Breast epithelium (tissue), 4 donors: ENCODE measurements around the gene HDAC8. TPM values are rescaled to one million over a fixed set of nuclear protein-coding genes. Genes with fewer than 3 reads are reported as not detected.
"Not testable (repeated sequence)": the region's sequence is repeated elsewhere in the genome, so short reads cannot be mapped to it uniquely, and the experiment has no call there.

Experiments used
- DNase-seq, 2 donors: peaks; one replicate each; pipeline ENCODE4 v3.0.0-alpha.2; 2019; ENCODE audit warnings: low spot score in 2 of 2
- H3K27ac ChIP-seq, 2 donors: fragments of 200-600 bp; sonication (generic) in 1 of 2; one replicate each; pipeline ENCODE4 v1.5.1; 2016 to 2019; ENCODE audit warnings: mild to moderate bottlenecking in 1 of 2
- H3K27me3 ChIP-seq, 2 donors: fragments of 200-600 bp; sonication (generic) in 1 of 2; one replicate each; pipeline versions ENCODE4 v1.5.1 to v1.6.0; 2017 to 2019; ENCODE audit warnings: control low read depth in 1 of 2, mild to moderate bottlenecking in 1 of 2
- H3K36me3 ChIP-seq: fragments of 200-600 bp; one replicate; pipeline ENCODE4 v1.5.1; 2019
- H3K4me1 ChIP-seq, 2 donors: fragments of 200-600 bp; sonication (generic); one replicate each; pipeline ENCODE4 v1.5.1; 2016 to 2019; ENCODE audit warnings: control low read depth in 1 of 2
- H3K4me3 ChIP-seq, 3 donors: fragments of 200-600 bp; sonication (generic); 1 replicate in 2 of 3; 2 replicates in 1 of 3; pipeline ENCODE4 v1.5.1; 2016 to 2019; ENCODE audit warnings: mild to moderate bottlenecking in 3 of 3, moderate library complexity in 2 of 3
- H3K9me3 ChIP-seq, 2 donors: fragments of 200-600 bp; sonication (generic) in 1 of 2; one replicate each; pipeline ENCODE4 v1.5.1; 2016 to 2019; ENCODE audit warnings: control low read depth in 1 of 2
- CTCF ChIP-seq, 3 donors: fragments of 450-650 bp; IDR thresholded peaks; one replicate each; pipeline ENCODE4 v1.5.1; 2016 to 2017; ENCODE audit warnings: antibody characterized with exemption in 3 of 3, mild to moderate bottlenecking in 3 of 3, moderate library complexity in 3 of 3
- POLR2A ChIP-seq: fragments of 450-650 bp; IDR thresholded peaks from one replicate; pipeline ENCODE4 v1.6.1; 2016; ENCODE audit warnings: antibody characterized with exemption, mild to moderate bottlenecking, moderate library complexity
- POLR2AphosphoS5 ChIP-seq, 3 donors: sonication (generic); formaldehyde crosslinking; IDR thresholded peaks; one replicate each; pipeline ENCODE4 v1.6.1; 2017; ENCODE audit warnings: antibody characterized with exemption in 3 of 3
- intact Hi-C: fragments of 100-400 bp; cut with DNase I; formaldehyde crosslinking; loops from one replicate; pipeline ENCODE4 v1.15.1; 2023; ENCODE audit warnings: low total_unique reads
- total RNA-seq, 3 donors: library from RNA; depleted of rRNA; stranded (reverse); fragments of >200 nt; gene quantifications; one replicate each; pipeline ENCODE4 v1.1.0, GENCODE V29; 2016

Gene HDAC8
- total RNA-seq, 3 donors from 2014 or later = 29.1 to 62.6 (median 51.5) TPM

- no peak overlapping the region for H3K27ac ChIP-seq
- intact Hi-C loops = no loop called here
- H3K4me1 ChIP-seq = no peaks in the 10 kb centered on the region
- no peaks in the 10 kb centered on the region for H3K36me3 ChIP-seq
- DNase-seq = no peak
- H3K27me3 ChIP-seq = peaks cover 0 to 22% of the 10 kb centered on the region in 2 donors
- H3K9me3 ChIP-seq = no peaks in the 10 kb centered on the region
- TF ChIP-seq POLR2AphosphoS5 (IDR thresholded peaks at IDR 0.05) = no peak
- TF ChIP-seq POLR2A = no peak
- TF ChIP-seq CTCF (IDR thresholded peaks at IDR 0.05) = no peak
- no peak overlapping the region for H3K4me3 ChIP-seq
Observed at GRCh38 chrX:72492499-72492898, 80.1 kb downstream of the HDAC8 start.

- DNase-seq, H3K4me3 ChIP-seq, intact Hi-C loops: not testable (repeated sequence)
Observed at GRCh38 chrX:72490221-72490620, 82.4 kb downstream of the HDAC8 start.

GRCh38 chrX:72487661-72488060, 85.0 kb downstream of the HDAC8 start:
- H3K27me3 ChIP-seq = peaks cover 0 to 12% of the 10 kb centered on the region in 2 donors
- DNase-seq = no peak
- H3K4me3 ChIP-seq = no peak overlapping the region
- H3K4me1 ChIP-seq = no peaks in the 10 kb centered on the region
- H3K27ac ChIP-seq = no peak overlapping the region
- no peaks in the 10 kb centered on the region for H3K9me3 ChIP-seq
- TF ChIP-seq POLR2AphosphoS5 (IDR thresholded peaks at IDR 0.05) (no peak), POLR2A (no peak)
- intact Hi-C loops = no loop called here
- H3K36me3 ChIP-seq = no peaks in the 10 kb centered on the region

More at GRCh38 chrX:72490221-72490620, 82.4 kb downstream of the HDAC8 start:
- H3K9me3 ChIP-seq, H3K36me3 ChIP-seq, H3K27ac ChIP-seq, H3K4me1 ChIP-seq: not testable (repeated sequence)
- peaks cover 0 to 31% of the 10 kb centered on the region in 2 donors for H3K27me3 ChIP-seq

- Histone ChIP-seq H3K9me3 (no peaks in the 10 kb centered on the region), H3K4me1 (no peaks in the 10 kb centered on the region), H3K4me3 (no peak overlapping the region), H3K27ac (no peak overlapping the region), H3K27me3 (peaks cover 0 to 33% of the 10 kb centered on the region in 2 donors), H3K36me3 (no peaks in the 10 kb centered on the region)
- TF ChIP-seq CTCF (IDR thresholded peaks at IDR 0.05) (no peak), POLR2A (no peak), POLR2AphosphoS5 (IDR thresholded peaks at IDR 0.05) (no peak)
- DNase-seq = no peak
- intact Hi-C loops = no loop called here
Observed at GRCh38 chrX:72479324-72480274, 93.0 kb downstream of the HDAC8 start.

GRCh38 chrX:72478853-72479252, 93.8 kb downstream of the HDAC8 start:
- no peak overlapping the region for H3K4me3 ChIP-seq
- no peaks in the 10 kb centered on the region for H3K4me1 ChIP-seq
- H3K27me3 ChIP-seq = peaks cover 0 to 38% of the 10 kb centered on the region in 2 donors
- no peaks in the 10 kb centered on the region for H3K36me3 ChIP-seq
- H3K9me3 ChIP-seq = no peaks in the 10 kb centered on the region
- DNase-seq = no peak
- no peak overlapping the region for H3K27ac ChIP-seq
- intact Hi-C loops = no loop called here
- TF ChIP-seq POLR2A (no peak), POLR2AphosphoS5 (IDR thresholded peaks at IDR 0.05) (no peak), CTCF (IDR thresholded peaks at IDR 0.05) (no peak)

- H3K9me3 ChIP-seq = no peaks in the 10 kb centered on the region
- H3K36me3 ChIP-seq = no peaks in the 10 kb centered on the region
- no peak for TF ChIP-seq CTCF (IDR thresholded peaks at IDR 0.05)
- no peak for DNase-seq
- H3K4me1 ChIP-seq = no peaks in the 10 kb centered on the region
- no peak overlapping the region for H3K27ac ChIP-seq
- no peak overlapping the region for H3K4me3 ChIP-seq
- peaks cover 0 to 38% of the 10 kb centered on the region in 2 donors for H3K27me3 ChIP-seq
- intact Hi-C loops = no loop called here
Observed at GRCh38 chrX:72478351-72478750, 94.3 kb downstream of the HDAC8 start.
